PC-9 (cell line): Measurements from ENCODE around the gene ZBTB7C. TPM values are rescaled to one million over a fixed set of nuclear protein-coding genes. Genes with fewer than 3 reads are reported as not detected.

ENCODE experiments used
- BruUV-seq: library from RNA; stranded (reverse); fragments of 400-500 nt; replicated peaks from 2 replicates; lab custom pipeline; 2021; lab: Mats Ljungman, UMichigan
- CTCF ChIA-PET: fragments of 300-600 bp; sonication (Branson Sonifier 250); formaldehyde crosslinking; loops from one replicate; lab custom pipeline; 2022; ENCODE audit warnings: antibody characterized with exemption; lab: Charles Lee
- POLR2A ChIA-PET: fragments of 300-600 bp; sonication (Branson Sonifier 250); formaldehyde crosslinking; loops from one replicate; lab custom pipeline; 2022; ENCODE audit warnings: antibody characterized with exemption; ENCODE audit not compliant: unreplicated experiment; lab: Charles Lee
- DNase-seq, 2 experiments: peaks; one replicate each; pipeline versions ENCODE4 v3.0.0 to v3.0.0-alpha.2; 2015 to 2022; ENCODE audit warnings: mixed read lengths in 1 of 2
- H2AFZ ChIP-seq: fragments of 200-600 bp; sonication (generic); 2 replicates; pipeline ENCODE4 v1.8.1; 2017; ENCODE audit warnings: antibody characterized with exemption
- H3F3A ChIP-seq: fragments of 200-600 bp; sonication (generic); 2 replicates; pipeline ENCODE4 v1.8.1; 2017; ENCODE audit warnings: antibody characterized with exemption, mild to moderate bottlenecking, low read depth; ENCODE audit not compliant: insufficient read depth
- H3K27ac ChIP-seq: fragments of 200-600 bp; sonication (generic); 2 replicates; pipeline ENCODE4 v1.6.1; 2016; ENCODE audit warnings: mixed run types
- H3K27me3 ChIP-seq: fragments of 200-600 bp; sonication (generic); 2 replicates; pipeline ENCODE4 v1.6.1; 2016; ENCODE audit warnings: low read depth, mixed run types; ENCODE audit not compliant: insufficient read depth
- H3K36me3 ChIP-seq: fragments of 200-600 bp; sonication (generic); 2 replicates; pipeline ENCODE4 v1.6.1; 2016; ENCODE audit warnings: low read depth, mixed run types
- H3K4me1 ChIP-seq: fragments of 200-600 bp; sonication (generic); replicated peaks from 2 replicates; pipeline ENCODE4 v1.6.1; 2016; ENCODE audit warnings: mixed run types; ENCODE audit not compliant: insufficient read depth
- H3K4me2 ChIP-seq: fragments of 200-600 bp; sonication (generic); 2 replicates; pipeline ENCODE4 v1.6.1; 2017; ENCODE audit warnings: mixed run types
- H3K4me3 ChIP-seq: fragments of 200-600 bp; sonication (generic); 2 replicates; pipeline ENCODE4 v1.6.1; 2016; ENCODE audit warnings: mixed run types
- H3K79me2 ChIP-seq: fragments of 200-600 bp; sonication (generic); 2 replicates; pipeline ENCODE4 v1.6.1; 2017; ENCODE audit warnings: low read depth, mixed run types
- H3K9me2 ChIP-seq: fragments of 200-600 bp; sonication (generic); 2 replicates; pipeline ENCODE4 v1.8.1; 2017; ENCODE audit warnings: mild to moderate bottlenecking; ENCODE audit not compliant: insufficient read depth
- H3K9me3 ChIP-seq: fragments of 200-600 bp; sonication (generic); 2 replicates; pipeline ENCODE4 v1.8.1; 2016; ENCODE audit warnings: low read depth; ENCODE audit not compliant: insufficient read depth
- H4K20me1 ChIP-seq: fragments of 200-600 bp; sonication (generic); 2 replicates; pipeline ENCODE4 v1.8.1; 2017; ENCODE audit not compliant: insufficient read depth
- EZH2 ChIP-seq: fragments of 200-600 bp; sonication (generic); IDR thresholded peaks from 2 replicates; pipeline ENCODE4 v1.8.0; 2017; ENCODE audit warnings: antibody characterized with exemption, low read depth
- intact Hi-C: fragments of 100-400 bp; cut with micrococcal nuclease; formaldehyde crosslinking; loops from one replicate; pipeline ENCODE4 v1.10.0; 2022; ENCODE audit not compliant: unreplicated experiment
- total RNA-seq: library from RNA; stranded (reverse); gene quantifications from 2 replicates; pipeline ENCODE4 v1.2.3, GENCODE V29; 2021
- TF ChIP-seq, protein P1 (sequence below): fragments of 200-600 bp; sonication (generic); conservative IDR thresholded peaks from 2 replicates; pipeline ENCODE4 v1.6.1; 2017; ENCODE audit warnings: mixed run types, antibody characterized with exemption, mild to moderate bottlenecking, moderate library complexity

ZBTB7C gene
- total RNA-seq, 1 experiment from 2014 or later: not detected

DNA sequence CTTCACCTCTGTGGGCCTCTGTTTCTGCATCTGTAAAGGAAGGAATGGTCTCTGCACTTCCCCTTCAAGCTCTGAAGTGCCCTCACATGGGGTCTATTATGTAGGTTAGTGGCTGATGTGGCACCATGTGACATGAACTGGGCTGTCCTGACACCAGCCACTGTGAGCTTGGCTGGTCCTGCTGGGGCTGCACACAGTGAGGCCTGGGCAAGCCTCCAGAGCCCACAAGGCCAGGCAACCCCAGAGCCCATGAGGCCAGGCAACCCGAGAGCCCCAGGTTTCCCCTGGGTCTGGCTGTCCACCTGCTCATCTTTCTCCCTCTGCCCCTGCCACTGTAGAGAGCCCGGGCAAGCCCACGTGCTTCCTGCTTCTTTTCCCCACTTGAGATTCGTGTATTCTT, 328.6 kb downstream of the ZBTB7C start:
- no TSS peak for BruUV-seq
- Histone ChIP-seq H4K20me1 (no peaks in the 10 kb centered on the region), H3K9me2 (no peaks in the 10 kb centered on the region), H3K27ac (no peak overlapping the region), H3K27me3 (0 out of 2 replicates have a peak, but pooled peaks cover 9% of the 10 kb centered on the region), H3K4me2 (no peak overlapping the region), H3K9me3 (no peaks in the 10 kb centered on the region), H3K4me3 (no peak overlapping the region), H2AFZ (no peak overlapping the region), H3F3A (no peaks in the 10 kb centered on the region; the same call in 1 of the 2 replicates), H3K79me2 (no peaks in the 10 kb centered on the region), H3K4me1 (peaks cover 13% of the 10 kb centered on the region), H3K36me3 (no peaks in the 10 kb centered on the region)
- intact Hi-C loops: no loop called here
- TF ChIP-seq, protein P1, sequence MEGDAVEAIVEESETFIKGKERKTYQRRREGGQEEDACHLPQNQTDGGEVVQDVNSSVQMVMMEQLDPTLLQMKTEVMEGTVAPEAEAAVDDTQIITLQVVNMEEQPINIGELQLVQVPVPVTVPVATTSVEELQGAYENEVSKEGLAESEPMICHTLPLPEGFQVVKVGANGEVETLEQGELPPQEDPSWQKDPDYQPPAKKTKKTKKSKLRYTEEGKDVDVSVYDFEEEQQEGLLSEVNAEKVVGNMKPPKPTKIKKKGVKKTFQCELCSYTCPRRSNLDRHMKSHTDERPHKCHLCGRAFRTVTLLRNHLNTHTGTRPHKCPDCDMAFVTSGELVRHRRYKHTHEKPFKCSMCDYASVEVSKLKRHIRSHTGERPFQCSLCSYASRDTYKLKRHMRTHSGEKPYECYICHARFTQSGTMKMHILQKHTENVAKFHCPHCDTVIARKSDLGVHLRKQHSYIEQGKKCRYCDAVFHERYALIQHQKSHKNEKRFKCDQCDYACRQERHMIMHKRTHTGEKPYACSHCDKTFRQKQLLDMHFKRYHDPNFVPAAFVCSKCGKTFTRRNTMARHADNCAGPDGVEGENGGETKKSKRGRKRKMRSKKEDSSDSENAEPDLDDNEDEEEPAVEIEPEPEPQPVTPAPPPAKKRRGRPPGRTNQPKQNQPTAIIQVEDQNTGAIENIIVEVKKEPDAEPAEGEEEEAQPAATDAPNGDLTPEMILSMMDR: no peak
- TF ChIP-seq EZH2: no peak
- DNase-seq: no peak
- POLR2A ChIA-PET: no interaction called here
- CTCF ChIA-PET: no interaction called here

DNA sequence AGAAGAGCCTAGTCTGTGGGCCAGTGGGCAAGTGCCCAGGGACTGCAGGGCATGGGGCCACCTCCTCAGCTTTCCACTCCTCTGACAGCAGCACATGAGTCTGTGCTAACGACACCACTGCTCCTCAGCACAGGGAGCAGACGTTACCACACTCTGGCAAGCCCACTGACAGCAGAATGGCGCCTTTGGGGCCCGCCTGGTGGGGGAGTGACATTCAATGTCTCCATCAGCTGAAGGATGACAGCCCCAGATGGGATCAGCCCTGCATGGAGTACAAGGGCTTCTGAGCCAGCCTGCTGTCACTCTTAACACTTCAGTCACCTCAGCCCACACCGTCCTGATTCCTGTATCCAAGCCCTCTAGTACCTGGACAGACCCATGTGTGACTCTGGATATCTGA, 329.3 kb downstream of the ZBTB7C start:
- CTCF ChIA-PET: no interaction called here
- no peak overlapping the region for H3K4me2 ChIP-seq
- no peaks in the 10 kb centered on the region for H3F3A ChIP-seq
- no peak overlapping the region for H3K4me3 ChIP-seq
- H3K27ac ChIP-seq: no peak overlapping the region
- H3K9me3 ChIP-seq: no peaks in the 10 kb centered on the region
- 0 out of 2 replicates have a peak, but pooled peaks cover 9% of the 10 kb centered on the region for H3K27me3 ChIP-seq
- POLR2A ChIA-PET: no interaction called here
- DNase-seq: no peak
- no peak overlapping the region for H2AFZ ChIP-seq
- H3K4me1 ChIP-seq: peaks cover 7% of the 10 kb centered on the region
- no peaks in the 10 kb centered on the region for H3K36me3 ChIP-seq
- no TSS peak for BruUV-seq
- TF ChIP-seq, protein P1: no peak
- no peak for TF ChIP-seq EZH2
- no peaks in the 10 kb centered on the region for H3K79me2 ChIP-seq
- no peaks in the 10 kb centered on the region for H4K20me1 ChIP-seq
- intact Hi-C loops: no loop called here
- no peaks in the 10 kb centered on the region for H3K9me2 ChIP-seq

DNA sequence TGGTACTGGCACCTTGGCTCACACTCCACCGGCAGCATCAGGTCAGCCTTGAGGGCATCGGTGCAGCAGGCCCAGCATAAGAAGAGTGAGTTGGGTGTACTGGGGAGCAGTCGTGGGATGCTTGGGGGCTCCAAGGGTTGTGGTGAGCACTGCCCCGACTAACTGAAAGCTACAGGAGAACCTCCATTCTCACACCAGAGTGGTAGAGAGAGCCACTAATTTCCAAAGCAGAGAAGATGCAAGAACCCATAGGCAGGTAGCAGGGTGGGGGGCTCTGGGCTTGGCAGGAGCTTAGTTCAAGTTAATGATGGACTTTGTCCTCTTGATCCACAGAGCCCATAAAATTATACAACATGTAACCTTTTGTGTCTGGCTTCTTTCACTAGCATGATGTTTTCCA, 330.7 kb downstream of the ZBTB7C start:
- DNase-seq: no peak
- CTCF ChIA-PET: no interaction called here
- BruUV-seq: no TSS peak
- POLR2A ChIA-PET: no interaction called here
- Histone ChIP-seq H3K4me2 (no peak overlapping the region), H3K9me3 (no peaks in the 10 kb centered on the region), H3K27ac (no peak overlapping the region), H3K36me3 (no peaks in the 10 kb centered on the region), H3K9me2 (no peaks in the 10 kb centered on the region), H3K4me1 (no peaks in the 10 kb centered on the region), H3K27me3 (0 out of 2 replicates have a peak, but pooled peaks cover 9% of the 10 kb centered on the region), H2AFZ (no peak overlapping the region), H3K79me2 (no peaks in the 10 kb centered on the region), H4K20me1 (no peaks in the 10 kb centered on the region), H3K4me3 (no peak overlapping the region), H3F3A (no peaks in the 10 kb centered on the region)
- no peak for TF ChIP-seq EZH2
- TF ChIP-seq, protein P1: no peak
- intact Hi-C loops: no loop called here
